GM19023 (cell line): ENCODE results near the gene BCR.
A peak's percentile ranks its signal among the peaks of the same experiment; 100 is the strongest.

Source experiments
- ATAC-seq: cut with Tn5 transposase; IDR thresholded peaks from one replicate; pipeline ENCODE4 v1.9.1; 2021; ENCODE audit warnings: mild to moderate bottlenecking, moderate library complexity; ENCODE audit not compliant: unreplicated experiment

The BCR gene

DNA sequence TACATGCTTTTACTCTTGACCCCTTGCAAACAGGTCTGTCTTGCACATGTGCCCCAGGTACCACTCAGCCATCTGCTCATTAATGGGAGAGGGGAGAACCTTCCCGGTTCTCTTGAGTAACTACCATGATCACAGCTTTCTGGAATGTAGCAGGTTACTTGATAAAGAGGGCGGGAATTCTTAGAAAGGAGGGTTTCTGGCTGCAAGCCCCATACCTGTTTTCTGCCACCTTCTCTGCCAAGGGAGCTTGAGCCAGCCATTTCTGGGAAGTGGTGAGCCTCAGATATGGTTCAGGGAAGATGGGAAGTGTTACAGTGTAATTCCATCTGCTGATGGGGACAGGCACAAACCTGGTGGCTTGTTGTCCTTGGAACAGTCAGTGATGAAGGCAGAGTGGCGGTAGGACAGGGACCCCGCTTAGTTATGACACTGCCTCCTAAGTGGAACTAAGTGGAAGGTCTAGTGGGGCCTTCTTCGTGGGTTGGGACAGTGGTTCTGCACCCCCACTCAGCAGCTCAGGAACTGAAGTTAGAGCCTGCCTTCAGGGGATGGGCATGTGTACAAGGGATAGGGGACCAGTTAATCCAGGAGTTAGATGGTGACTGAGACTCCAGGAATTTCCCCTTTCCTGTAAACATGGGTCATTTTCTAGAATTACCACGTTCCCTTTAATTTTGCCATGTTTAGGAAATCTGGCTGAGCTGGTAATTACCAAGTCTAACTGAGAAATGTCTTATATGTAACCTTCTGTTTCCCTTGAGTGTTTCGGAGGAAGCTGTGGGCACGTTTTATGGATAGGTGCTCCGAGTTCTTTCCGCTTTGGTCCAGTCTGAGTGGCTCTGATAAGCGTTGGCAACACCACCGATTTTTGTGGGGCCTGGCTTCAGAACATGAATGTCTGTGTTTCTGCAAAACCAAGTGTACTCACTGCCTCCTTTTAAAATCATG is 35.3 kb downstream of the BCR start:
- no peak for ATAC-seq

DNA sequence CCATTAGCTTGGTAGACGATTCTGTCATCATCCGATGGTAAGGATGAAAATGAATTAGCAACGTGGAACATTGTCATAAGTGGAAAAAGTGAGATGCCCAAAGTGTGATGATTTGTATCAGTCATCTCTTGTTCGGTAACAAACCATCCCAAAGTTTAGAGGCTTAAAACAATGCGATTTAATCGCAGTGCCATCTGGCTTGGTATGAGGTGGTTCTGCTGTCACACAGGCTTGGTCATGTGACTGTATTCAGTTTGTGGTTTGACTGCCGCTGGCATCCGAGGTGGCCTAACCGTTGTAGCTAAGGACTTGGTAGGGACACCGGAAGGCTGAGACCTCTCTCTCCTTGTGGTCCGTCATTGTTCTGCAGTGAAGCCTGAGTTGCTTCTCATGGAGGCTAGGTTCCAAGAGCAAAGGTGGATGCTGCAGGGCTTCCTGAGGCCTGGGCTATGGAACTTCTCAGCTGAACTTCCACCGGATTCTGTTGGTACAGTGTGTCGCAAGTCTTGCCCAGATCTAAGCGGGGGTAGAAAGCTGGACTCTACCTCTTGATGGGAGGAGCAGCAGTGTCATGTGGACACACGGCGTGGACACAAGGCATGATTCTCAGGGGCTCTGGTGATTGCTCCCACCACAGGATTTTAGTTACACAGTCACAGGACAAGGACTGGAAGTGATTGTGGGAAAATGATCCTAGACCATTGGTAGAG is 36.3 kb downstream of the BCR start:
- ATAC-seq: no peak

DNA sequence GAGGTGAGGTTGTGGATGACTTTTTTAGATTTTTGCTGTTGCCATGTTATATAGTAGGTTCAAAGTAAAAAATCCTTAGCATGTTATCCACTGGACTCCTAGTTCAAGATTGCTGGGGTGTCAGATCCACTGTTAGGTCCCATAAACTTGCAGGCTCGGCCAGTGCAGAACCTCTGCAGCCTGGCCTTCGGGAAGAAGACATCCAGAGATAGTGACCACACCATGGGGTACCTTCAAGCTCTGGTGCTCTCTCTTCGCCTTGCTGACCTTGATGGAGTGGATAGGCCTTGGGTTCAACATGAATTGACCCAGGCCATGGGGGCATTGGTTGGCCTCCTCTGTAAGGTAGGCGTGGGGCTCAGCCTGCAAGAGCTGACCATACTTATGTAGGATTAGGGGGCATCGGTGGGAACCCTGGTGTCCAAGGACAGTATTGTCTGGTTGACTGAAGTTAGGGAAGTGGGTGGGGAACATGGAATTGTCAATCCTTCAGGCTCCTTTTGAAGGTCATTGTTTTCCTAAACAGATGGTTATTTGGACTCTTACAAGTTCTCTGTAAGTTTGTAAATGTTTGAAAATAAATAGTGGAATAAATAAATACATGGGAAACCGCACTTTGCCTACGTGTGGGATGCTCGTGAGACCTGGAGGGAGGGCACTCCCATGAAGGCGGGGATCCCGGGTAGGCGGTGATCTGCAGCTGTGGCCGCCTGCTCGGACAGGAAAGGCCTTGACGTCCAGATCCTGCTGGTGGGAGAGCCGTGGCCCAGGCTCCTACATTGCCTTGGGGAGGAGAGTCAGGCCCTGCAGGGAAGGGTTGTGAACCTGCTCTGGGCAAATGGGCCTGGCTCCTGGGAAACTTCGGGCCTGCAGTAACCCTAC is 37.1 kb downstream of the BCR start:
- ATAC-seq: no peak

DNA sequence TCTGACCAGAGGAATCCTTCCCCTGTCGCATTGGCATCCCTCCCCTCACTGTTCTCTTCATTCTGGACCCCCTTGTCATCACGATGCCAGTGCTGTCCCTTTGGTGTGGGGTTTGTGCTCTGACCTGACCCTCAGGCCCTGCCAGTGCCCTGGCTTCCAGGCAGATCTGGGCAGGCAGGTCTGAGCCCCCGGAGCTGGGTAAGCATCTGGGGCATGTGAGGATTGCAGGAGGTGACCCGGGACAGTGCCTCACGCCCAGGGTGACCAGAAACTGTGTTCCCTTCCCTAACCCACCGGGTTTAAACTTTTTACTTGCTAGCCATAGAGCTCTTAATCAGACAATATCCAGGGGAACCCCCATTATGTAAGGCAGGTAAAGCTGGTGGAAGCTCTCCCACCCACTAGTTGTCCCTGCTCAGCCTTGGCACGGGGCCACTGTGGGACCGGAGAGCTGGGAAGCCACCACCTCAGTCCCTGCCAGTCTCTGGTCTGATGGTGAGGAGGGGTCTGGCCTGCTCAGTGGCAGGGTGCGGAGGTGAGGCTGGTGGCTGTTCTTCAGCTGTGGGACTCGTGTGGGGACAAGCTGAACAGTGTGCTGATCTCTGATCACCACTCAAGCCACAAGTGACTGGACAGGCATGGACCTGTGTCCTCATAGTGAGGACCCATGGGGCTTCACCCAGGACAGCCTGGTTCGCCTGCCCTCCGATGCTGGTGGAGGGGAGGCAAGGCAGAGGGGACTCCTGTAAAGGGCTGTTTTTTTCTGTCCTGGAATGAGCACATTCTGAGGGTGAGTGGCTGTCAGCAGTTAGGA is 38.0 kb downstream of the BCR start:
- ATAC-seq: no peak

DNA sequence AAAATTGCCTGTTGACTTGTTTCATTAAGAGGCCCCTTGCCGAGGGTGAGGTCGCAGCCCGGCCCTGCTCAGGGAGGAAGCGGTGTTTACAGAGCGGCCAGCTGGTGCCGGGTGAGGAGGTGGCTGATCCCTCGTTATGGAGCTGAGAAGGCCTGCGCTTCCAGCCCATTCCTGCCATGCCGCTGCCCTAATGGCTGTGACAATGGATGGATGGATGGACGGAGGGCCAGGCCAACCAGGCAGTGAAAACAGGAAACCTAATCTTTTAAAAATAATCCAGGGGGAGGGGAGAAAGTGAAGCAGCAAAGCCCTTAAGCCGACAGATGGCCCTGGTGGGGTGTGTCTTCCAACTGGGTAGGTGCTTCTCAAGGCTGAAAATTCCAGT is 38.5 kb downstream of the BCR start:
- no peak for ATAC-seq

DNA sequence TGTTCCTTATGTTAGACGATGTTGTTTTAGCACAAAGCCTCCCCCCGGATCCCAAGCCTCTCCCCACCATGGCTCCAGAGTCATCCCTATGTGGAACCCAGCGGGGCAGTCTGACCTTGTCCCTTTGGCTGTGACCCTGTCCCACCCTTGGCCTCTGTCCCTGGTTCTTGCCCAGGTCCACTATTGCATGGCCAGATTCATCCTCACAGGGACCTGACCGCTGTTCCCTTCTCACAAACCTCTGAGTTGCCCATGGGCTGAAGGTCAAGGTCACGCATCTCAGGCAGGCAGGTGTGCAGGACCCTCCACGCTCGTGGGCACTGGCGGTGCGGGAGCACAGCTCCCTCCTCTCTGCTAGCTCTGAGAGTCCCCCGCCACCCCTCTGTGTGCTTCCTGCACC is 39.0 kb downstream of the BCR start:
- ATAC-seq: no peak

DNA sequence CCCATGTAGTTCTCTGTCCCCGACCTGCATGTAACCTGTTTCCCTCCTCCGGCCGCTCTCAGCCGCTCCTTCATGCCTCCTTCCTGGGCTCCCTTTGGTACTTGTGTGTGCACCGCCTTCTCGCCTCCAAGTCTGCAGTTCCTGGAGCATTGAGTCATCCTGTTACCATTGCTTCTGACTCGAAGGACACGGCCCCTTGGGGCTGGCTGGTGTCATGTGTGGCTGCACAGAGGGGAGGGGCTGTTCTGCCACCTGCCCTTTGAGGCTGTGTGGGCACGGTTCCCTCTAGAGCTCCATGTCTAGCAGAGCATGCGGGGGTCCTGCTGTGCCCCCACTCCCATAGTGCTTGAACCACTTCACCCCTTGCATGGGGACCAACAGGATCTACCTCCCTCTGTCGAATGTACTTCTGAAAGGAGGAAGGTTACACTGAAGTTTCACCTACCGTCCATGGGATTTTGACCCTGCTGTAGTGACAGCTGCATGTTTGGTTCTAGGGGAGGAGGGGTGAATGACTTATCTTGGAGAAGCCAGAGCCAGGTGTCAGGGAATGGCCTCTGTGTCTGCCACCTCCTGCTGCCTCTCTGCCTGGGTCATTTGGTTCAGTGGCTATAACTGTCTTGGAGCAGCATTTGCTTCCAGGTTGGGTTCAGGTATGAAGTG is 39.6 kb downstream of the BCR start:
- peak; percentile 64 for ATAC-seq

DNA sequence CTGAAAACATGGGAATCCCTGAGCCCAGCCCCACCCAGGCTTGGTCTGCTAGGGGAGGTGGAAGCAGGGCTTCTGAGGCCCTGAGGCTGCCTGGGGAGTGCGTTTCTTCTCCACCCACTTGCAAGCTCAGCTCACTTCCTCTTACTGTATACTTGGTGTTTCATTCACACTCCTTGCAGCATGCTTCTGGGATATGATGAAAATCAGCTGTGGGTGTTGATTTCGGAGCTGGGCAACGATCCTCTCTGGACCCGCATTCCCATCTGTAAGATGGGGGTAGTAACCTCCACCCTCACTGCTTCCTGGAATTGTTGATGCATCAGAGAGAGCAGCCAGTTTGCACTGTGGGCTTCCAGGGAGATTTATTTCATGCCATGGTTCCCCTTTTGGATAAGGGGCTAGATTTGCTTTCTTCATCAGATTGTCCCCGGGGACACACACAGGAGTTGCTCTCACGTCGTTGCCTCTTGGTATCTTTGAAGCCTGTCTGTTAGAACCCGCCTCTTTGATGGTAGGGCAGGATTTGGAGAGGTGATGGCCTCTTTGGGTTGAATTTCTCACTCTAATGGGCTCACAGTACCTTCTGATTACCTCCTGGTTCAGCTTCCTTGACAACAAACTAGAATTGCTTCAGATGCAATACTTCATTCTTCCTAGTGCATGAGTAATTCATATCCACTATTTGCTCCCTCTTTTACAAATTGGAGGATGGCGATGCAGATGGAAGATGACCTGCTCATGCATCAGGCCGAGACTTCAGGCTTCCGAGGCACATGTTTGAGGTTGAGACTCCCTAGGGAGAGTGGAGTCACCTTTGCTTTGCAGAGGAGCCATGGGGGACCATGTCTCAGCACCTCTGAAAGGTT is 40.4 kb downstream of the BCR start:
- no peak for ATAC-seq

DNA sequence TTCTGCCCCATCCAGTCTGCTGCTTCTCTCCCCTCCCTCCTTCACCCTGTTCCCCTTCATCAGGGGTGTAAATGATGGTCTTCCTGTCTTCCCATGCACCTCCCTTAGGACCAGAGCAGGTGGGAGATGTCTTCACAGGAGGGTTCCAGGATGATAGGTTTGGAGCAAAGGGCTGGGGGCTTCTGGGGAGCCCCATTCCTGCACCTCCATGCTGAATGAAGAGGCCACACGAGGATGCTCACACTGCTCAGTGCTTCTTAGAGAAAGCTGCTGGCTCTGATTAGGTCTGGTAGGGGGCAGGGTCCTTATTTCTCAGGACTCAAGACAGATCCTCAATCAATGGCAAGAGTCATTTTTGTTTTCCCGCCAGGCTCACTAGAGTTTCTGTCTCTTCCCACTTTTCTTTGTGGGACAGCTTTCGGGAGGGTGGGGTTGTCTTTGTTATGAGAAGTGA is 41.1 kb downstream of the BCR start:
- no peak for ATAC-seq

DNA sequence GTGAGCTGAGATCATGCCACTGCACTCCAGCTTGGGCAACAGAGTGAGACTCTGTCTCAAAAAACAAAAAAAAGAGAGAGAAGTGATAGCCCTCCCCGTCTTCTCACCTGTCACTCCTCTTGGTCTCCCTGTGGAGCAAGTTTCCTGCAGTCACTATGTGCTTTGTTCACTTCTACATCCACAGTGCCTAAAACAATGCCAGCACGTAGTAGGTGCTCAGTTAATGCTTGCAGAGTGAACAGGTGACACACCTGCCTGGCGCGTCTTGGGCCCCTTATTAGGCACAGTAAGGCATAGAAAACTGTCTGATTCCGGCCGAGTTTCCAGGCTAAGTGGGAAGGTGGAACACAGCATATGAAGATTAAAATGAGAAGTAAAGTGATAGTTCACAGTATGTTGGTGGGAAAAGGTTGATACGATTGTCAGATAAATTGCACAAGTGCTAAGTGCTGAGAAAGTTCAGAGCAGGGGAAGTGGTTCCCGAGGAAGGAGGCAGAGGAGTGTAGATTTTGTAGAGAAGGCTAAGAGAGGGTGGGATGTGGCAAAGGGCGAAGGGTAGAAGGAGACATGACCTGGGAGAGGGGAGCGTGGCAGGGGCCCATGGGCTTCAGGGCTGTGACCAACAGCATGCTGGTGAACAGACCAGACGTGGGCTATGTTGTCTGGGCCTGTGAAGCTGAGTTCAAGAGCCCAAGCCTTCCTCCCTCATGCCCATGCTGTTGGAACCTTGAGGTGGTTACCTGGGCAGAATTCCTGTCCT is 41.9 kb downstream of the BCR start:
- no peak for ATAC-seq

DNA sequence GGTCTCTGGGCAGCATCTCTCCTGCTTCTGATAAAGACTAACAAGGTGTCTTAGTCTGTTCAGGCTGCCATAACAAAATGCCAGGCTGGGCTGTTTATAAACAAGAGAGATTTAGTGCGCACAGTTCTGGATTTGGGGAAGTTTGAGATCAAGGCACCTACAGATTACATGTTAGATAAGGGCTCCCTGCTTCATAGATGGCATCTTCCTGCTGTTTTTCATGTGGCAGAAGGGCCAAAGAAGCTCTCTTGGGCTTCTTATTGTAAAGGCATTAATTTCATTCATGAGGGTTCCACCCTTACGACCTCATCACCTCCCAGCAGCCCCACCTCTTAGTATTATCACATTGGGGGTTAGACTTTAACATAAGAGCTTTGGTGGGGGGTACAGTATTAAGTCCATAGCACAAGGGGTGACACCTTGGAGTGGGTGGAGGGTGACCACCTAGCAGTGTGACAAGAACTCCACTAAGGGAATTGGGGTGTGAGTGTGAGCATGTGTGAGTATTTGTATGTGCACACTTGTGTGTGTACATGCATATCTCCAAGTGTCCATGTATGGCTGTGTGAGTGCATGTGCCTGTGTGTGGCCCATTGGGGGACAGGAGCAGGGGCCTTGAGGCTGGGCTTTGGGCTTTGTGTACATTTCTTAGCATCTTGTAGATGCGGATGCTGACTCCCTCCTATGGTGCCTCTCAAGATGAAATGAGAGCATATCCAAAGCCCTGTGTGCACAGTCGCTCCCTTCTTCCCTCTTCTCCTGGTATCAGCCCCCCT is 42.7 kb downstream of the BCR start:
- no peak for ATAC-seq

DNA sequence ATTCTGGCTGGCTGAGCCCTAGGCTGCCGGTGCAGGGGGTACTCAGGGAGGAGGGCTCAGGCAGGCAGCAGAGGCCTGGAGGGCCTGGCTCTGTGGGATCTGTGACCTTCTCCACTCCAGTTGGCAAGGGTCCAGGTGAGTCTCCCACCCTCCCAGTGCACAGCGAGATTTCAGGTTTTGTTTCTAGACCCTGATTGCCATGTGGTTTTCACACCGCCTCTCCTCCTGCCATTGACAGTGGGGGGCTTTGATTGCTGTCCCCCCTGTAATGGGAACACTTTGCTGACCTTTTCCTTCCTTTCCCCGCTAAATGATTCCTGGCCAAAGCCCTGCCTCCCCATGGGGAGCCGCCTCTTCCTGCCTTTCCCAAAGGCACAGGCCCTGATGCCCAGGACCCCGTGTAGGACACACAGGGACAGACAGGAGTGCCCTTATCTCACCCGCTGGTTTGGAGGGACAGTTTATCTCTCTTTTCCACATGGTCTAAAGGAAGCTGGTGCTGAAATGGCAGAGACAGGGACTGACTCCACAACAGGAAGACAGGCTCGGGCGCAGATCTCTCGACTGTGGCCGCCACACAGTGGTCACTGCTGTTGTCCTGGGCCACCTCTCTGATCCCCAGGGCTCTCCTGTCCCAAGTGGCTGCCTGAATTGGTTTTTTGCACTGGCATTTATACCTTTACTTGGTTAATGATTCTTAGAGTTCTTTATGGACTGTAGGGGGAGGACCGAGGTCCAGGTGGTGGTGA is 43.4 kb downstream of the BCR start:
- ATAC-seq: no peak

DNA sequence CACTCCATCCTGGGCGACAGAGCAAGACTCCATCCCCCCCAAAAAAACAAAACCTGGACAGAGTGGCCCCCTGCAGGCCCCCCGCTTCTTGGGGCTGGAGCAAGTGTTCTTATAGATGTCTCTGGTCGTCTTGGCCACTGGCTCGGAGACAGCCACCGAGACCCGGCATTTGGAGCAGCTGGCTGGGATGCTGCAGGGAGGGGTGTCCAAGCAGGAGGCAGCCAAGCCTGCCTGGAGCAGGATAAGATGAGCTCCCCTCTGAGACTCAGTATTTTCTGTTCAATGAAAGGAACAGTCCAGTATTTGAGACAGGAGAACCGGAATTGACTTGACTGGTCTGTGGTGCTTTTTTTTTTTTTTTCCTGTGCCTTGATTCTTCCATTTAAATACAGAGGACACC is 44.5 kb downstream of the BCR start:
- ATAC-seq: no peak

DNA sequence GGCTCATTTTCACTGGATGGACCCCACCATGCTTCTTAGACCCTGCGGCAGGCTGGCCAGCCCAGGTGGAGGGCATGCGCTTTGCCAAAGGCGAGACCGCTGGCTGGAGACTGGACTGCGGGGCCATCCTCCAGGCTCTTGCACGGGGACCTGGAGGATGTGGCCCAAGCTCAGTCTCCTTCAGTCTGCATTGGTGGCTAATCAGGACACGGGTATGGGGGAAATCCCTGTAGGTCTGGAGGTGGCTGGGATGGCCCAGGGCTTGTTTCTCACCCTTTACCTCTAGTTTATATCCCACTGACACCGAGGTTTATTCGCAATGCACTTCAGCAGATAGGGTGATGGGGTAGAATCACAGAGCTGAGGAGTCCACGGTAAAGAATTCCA is 45.0 kb downstream of the BCR start:
- no peak for ATAC-seq

DNA sequence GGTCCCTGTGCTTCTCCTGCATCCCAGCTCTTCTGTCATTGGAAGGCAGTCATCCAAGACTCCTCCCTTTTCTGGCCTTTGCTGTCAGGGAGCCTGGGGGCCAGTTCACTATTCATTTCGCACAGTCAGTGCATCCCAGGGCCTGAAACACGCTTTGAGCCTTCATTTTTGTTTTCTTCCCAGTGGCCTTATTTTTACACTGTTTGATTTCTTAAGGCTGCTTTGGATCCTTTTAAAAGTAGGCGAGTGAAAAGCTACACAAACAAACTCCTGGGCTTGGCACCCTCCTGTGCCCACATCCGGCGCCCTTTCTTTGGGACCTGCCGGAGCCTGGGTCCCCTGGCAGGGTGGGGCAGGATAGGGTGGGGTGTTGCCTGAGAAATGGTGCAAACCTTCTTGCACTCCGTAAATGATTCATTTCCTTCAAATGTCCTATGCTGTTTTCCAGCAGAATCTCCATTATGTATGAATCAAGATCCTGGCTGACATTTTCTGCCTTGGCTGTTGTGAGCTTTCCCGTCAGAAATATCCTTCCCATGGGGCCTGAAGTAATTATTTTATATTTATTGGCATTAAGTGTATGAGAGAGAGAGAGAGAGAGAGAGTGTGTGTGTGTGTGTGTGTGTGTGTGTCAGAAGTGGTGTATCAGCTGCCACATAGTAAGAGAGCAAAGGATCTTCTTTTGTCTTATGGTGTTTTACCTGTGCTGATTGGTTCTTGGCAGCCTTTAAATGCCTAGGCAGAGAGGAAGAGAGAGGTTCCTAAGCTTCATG is 45.6 kb downstream of the BCR start:
- no peak for ATAC-seq

DNA sequence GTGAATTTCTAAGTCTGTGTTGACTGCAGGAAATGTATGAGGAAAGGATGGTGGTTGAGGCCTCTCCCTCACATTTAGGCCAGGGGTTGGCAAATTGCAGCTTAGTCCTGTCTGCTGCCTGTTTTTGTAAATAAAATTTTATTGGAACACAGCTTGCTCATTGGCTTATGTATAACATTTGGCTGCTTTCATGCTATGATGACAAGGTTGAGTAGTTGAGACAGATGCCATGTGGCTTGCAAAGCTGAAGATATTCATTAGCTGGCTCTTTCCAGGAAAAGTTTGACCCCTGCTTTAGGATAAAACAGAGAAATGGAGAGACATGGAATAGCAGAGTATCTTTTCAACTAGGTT is 46.2 kb downstream of the BCR start:
- no peak for ATAC-seq
